ENCODE measurements around the gene HOXA3.

DNA sequence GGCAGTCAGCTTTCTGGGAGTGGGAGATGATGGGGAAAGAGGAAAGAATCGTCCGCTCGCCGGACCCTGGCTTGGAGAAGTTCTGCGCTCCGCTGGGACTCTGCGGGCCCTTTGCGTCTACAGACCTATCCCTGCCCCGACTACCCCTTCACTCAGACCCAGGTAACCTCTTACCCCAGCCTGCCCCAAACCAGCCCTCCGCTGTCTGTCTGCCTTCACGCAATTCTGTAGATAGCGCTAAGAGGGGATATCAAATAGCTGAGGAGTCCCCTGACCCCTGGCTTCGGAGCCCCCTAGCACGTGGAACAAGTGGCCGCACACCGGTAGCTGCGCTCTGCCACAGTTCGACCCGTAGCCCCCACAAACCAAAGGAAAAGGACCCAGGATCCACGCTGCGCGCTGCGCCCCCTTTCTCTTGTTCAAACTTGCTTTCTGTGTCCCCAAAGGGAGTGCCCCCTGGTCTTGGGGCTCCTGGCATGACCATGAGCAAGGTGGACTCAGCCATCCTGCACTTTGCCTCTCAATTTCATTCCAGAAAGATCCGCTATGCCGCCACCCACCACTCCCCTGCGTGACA is 28.8 kb downstream of the HOXA3 start:
- TF ChIP-seq, protein P1, sequence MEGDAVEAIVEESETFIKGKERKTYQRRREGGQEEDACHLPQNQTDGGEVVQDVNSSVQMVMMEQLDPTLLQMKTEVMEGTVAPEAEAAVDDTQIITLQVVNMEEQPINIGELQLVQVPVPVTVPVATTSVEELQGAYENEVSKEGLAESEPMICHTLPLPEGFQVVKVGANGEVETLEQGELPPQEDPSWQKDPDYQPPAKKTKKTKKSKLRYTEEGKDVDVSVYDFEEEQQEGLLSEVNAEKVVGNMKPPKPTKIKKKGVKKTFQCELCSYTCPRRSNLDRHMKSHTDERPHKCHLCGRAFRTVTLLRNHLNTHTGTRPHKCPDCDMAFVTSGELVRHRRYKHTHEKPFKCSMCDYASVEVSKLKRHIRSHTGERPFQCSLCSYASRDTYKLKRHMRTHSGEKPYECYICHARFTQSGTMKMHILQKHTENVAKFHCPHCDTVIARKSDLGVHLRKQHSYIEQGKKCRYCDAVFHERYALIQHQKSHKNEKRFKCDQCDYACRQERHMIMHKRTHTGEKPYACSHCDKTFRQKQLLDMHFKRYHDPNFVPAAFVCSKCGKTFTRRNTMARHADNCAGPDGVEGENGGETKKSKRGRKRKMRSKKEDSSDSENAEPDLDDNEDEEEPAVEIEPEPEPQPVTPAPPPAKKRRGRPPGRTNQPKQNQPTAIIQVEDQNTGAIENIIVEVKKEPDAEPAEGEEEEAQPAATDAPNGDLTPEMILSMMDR (IDR thresholded peaks at IDR 0.05; ENCODE audit: low read length): no peak
- no peak for TF ChIP-seq EZH2phosphoT487 (IDR thresholded peaks at IDR 0.05; ENCODE audit: low read length)
- TF ChIP-seq EZH2 (optimal IDR thresholded peaks at IDR 0.05; ENCODE audit: low read depth, low read length): no peak

Measured in MM.1S (cell line).